ENCODE measurements around the gene C10orf95.

The C10orf95 gene

DNA sequence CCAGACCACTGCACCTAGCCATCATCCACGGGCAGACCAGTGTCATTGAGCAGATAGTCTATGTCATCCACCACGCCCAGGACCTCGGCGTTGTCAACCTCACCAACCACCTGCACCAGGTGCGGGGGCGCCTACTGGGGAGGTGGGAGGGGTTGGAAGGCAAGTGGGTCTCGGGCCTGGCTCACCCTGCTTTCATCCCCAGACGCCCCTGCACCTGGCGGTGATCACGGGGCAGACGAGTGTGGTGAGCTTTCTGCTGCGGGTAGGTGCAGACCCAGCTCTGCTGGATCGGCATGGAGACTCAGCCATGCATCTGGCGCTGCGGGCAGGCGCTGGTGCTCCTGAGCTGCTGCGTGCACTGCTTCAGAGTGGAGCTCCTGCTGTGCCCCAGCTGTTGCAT, 51.3 kb downstream of the C10orf95 start:
- DNase-seq: peak in 1 of 2 experiments; percentile 26
